ENCODE data around the gene ABCA3.

The ABCA3 gene

GRCh38 chr16:2324296-2324859 lies 16.1 kb downstream of the ABCA3 start:
- no peak overlapping the region for H3K27ac ChIP-seq
- no peak overlapping the region for H3K4me3 ChIP-seq

GRCh38 chr16:2323701-2324100 lies 16.8 kb downstream of the ABCA3 start:
- H3K27ac ChIP-seq: no peak overlapping the region
- H3K4me3 ChIP-seq: no peak overlapping the region

- no peak overlapping the region for H3K4me3 ChIP-seq
- no peak overlapping the region for H3K27ac ChIP-seq
These were observed 20.9 kb downstream of the ABCA3 start for GRCh38 chr16:2319606-2320005.

- Histone ChIP-seq H3K4me3 (no peak overlapping the region), H3K27ac (no peak overlapping the region)
These were observed 23.1 kb downstream of the ABCA3 start for GRCh38 chr16:2317231-2318020.

- no peak overlapping the region for H3K4me3 ChIP-seq
- no peak overlapping the region for H3K27ac ChIP-seq
These were observed 32.2 kb downstream of the ABCA3 start for GRCh38 chr16:2308089-2308962.

GRCh38 chr16:2299915-2300192 lies 40.7 kb downstream of the ABCA3 start:
- Histone ChIP-seq H3K4me3 (no peak overlapping the region), H3K27ac (no peak overlapping the region)

GRCh38 chr16:2299121-2299914 lies 41.2 kb downstream of the ABCA3 start:
- H3K27ac ChIP-seq: no peak overlapping the region
- H3K4me3 ChIP-seq: no peak overlapping the region

- no peak overlapping the region for H3K4me3 ChIP-seq
- no peak overlapping the region for H3K27ac ChIP-seq
These were observed 41.9 kb downstream of the ABCA3 start for GRCh38 chr16:2298621-2299020.

- no peak overlapping the region for H3K27ac ChIP-seq
- no peak overlapping the region for H3K4me3 ChIP-seq
These were observed 43.0 kb downstream of the ABCA3 start for GRCh38 chr16:2297506-2297860.

- Histone ChIP-seq H3K27ac (no peak overlapping the region), H3K4me3 (no peak overlapping the region)
These were observed 43.6 kb downstream of the ABCA3 start for GRCh38 chr16:2296661-2297505.

GRCh38 chr16:2295056-2295798 lies 45.3 kb downstream of the ABCA3 start:
- Histone ChIP-seq H3K4me3 (no peak overlapping the region), H3K27ac (no peak overlapping the region)

- Histone ChIP-seq H3K4me3 (no peak overlapping the region), H3K27ac (no peak overlapping the region)
These were observed 48.3 kb downstream of the ABCA3 start for GRCh38 chr16:2292221-2292620.

GRCh38 chr16:2289282-2289681 lies 51.2 kb downstream of the ABCA3 start:
- Histone ChIP-seq H3K27ac (no peak overlapping the region), H3K4me3 (no peak overlapping the region)

GRCh38 chr16:2288726-2289125 lies 51.8 kb downstream of the ABCA3 start:
- no peak overlapping the region for H3K4me3 ChIP-seq
- no peak overlapping the region for H3K27ac ChIP-seq

GRCh38 chr16:2287916-2288547 lies 52.5 kb downstream of the ABCA3 start:
- Histone ChIP-seq H3K27ac (no peak overlapping the region), H3K4me3 (no peak overlapping the region)

- H3K4me3 ChIP-seq: no peak overlapping the region
- H3K27ac ChIP-seq: no peak overlapping the region
These were observed 54.0 kb downstream of the ABCA3 start for GRCh38 chr16:2286550-2286949.

- H3K4me3 ChIP-seq: no peak overlapping the region
- no peak overlapping the region for H3K27ac ChIP-seq
These were observed 54.8 kb downstream of the ABCA3 start for GRCh38 chr16:2285731-2286191.
